Stimulated activated naive B cell treated with anti-CD40 and anti-IgM and Interleukin-4, amounts not matched to agents 10 μg/mL and 1 μg/mL and 100 μg/mL, for 72 hours (primary cell): ENCODE measurements around the gene TPM4.

Experiments
- ATAC-seq, 2 donors: fragments of 150-1000 bp; cut with Tn5 transposase; replicated peaks; 2 replicates each; pipeline ENCODE4 v1.10.0; 2021; ENCODE audit warnings: moderate library complexity in 1 of 2
- DNase-seq: peaks from one replicate; pipeline ENCODE4 v3.0.0; 2021
- H3K27ac Mint-ChIP-seq: one replicate; pipeline ENCODE4 v1.8.0; 2022; ENCODE audit warnings: mild to moderate bottlenecking, mixed read lengths
- H3K27me3 Mint-ChIP-seq, 2 donors: one replicate each; pipeline ENCODE4 v1.8.0; 2022; ENCODE audit warnings: mixed read lengths in 2 of 2
- H3K36me3 Mint-ChIP-seq, 2 donors: one replicate each; pipeline ENCODE4 v1.8.0; 2022; ENCODE audit warnings: mixed read lengths in 2 of 2, mild to moderate bottlenecking in 1 of 2
- H3K4me1 Mint-ChIP-seq, 2 donors: one replicate each; pipeline ENCODE4 v1.8.0; 2022; ENCODE audit warnings: mixed read lengths in 2 of 2, mild to moderate bottlenecking in 1 of 2
- H3K4me3 Mint-ChIP-seq, 2 donors: one replicate each; pipeline ENCODE4 v1.8.0; 2022; ENCODE audit warnings: mild to moderate bottlenecking in 2 of 2, mixed read lengths in 2 of 2, moderate library complexity in 1 of 2
- H3K9me3 Mint-ChIP-seq, 2 donors: one replicate each; pipeline ENCODE4 v1.8.0; 2022; ENCODE audit warnings: mixed read lengths in 2 of 2, mild to moderate bottlenecking in 1 of 2

Gene TPM4

DNA sequence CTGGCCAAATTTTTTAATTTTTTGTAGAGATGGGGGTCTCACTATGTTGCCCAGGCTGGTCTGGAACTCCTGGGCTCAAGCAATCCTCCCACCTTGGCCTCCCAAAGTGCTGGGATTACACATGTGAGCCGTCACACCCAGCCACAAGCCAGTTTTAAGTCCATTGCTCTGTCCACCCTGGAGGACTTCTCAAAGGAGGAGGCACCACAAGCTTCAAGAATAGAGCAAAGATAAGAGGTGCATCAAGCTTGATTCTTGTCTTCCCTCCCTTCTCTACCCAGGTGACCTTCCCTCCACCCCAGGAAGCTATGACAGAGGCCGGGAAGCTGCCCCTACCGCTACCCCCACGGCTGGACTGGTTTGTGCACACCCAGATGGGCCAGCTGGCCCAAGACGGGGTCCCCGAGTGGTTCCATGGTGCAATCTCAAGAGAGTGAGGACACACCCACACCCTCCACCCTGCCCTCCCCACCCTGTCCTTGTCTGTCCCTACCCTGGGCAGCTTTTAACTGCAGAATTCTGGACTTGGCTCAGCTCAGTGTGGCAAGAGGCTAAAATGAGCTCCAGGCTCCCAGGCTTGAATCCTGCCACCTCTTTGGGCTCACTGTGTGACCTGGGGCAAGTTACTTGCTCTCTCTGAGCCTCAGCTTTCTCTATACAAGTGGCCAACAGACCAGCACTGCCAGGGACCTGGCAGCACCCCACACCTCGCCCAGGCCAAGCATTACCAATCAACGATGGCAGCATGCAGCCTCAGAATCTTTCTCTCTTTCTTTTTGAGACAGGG lies 72.3 kb downstream of the TPM4 start:
- H3K27ac Mint-ChIP-seq: peak overlapping the region; percentile 91
- ATAC-seq: no peak
- peak overlapping the region; percentile 74 to 77 for H3K4me3 Mint-ChIP-seq
- no peaks in the 10 kb centered on the region for H3K27me3 Mint-ChIP-seq
- peaks cover 0 to 1% of the 10 kb centered on the region in 2 donors for H3K9me3 Mint-ChIP-seq
- no peak for DNase-seq
- H3K4me1 Mint-ChIP-seq: peaks cover 34 to 55% of the 10 kb centered on the region in 2 donors
- H3K36me3 Mint-ChIP-seq: peaks cover 56 to 69% of the 10 kb centered on the region in 2 donors
